WTC11 (cell line): ENCODE data around the gene LNX1. TPM values are rescaled to one million over a fixed set of nuclear protein-coding genes. Genes with fewer than 3 reads are reported as not detected.

ENCODE experiments used
- ATAC-seq: fragments of 200-7000 bp; cut with Tn5 transposase; 2 replicates; pipeline ENCODE4 v1.10.0; 2021; ENCODE audit warnings: mild to moderate bottlenecking, moderate library complexity
- CTCF ChIA-PET: fragments of 300-600 bp; sonication (Branson Sonifier 250); formaldehyde crosslinking; loops from one replicate; lab custom pipeline; 2021; ENCODE audit warnings: antibody characterized with exemption; lab: Charles Lee
- POLR2A ChIA-PET: fragments of 350-600 bp; sonication (Branson Sonifier 250); formaldehyde crosslinking; loops from one replicate; lab custom pipeline; 2021; ENCODE audit warnings: antibody characterized with exemption; lab: Charles Lee
- DNase-seq: peaks from one replicate; pipeline ENCODE4 v3.0.0; 2021; ENCODE audit warnings: low spot score
- H3K27ac Mint-ChIP-seq: 2 replicates; pipeline ENCODE4 v1.8.0; 2021; ENCODE audit warnings: mixed read lengths
- H3K27me3 Mint-ChIP-seq: 2 replicates; pipeline ENCODE4 v1.8.0; 2021; ENCODE audit warnings: low read depth, mild to moderate bottlenecking, moderate library complexity, mixed read lengths
- H3K36me3 Mint-ChIP-seq: 2 replicates; pipeline ENCODE4 v1.8.0; 2021; ENCODE audit warnings: mixed read lengths
- H3K4me1 Mint-ChIP-seq: 2 replicates; pipeline ENCODE4 v1.8.0; 2022; ENCODE audit warnings: mixed read lengths
- H3K4me3 Mint-ChIP-seq: 2 replicates; pipeline ENCODE4 v1.8.0; 2021; ENCODE audit warnings: mild to moderate bottlenecking, moderate library complexity, mixed read lengths
- H3K9me3 Mint-ChIP-seq: 2 replicates; pipeline ENCODE4 v1.8.0; 2021; ENCODE audit warnings: mixed read lengths
- CDX4 ChIP-seq: fragments of 250-450 bp; sonication (Bioruptor Pico); IDR thresholded peaks from 2 replicates; pipeline ENCODE4 v1.9.0; 2021; ENCODE audit warnings: moderate library complexity, mild to moderate bottlenecking, inconsistent platforms, borderline replicate concordance
- CTCF ChIP-seq: fragments of 200-600 bp; IDR thresholded peaks from 2 replicates; pipeline ENCODE4 v1.8.0; 2022; ENCODE audit warnings: antibody characterized with exemption
- E2F1 ChIP-seq: sonication (generic); formaldehyde crosslinking; IDR thresholded peaks from 2 replicates; pipeline ENCODE4 v1.8.0; 2022; ENCODE audit warnings: mild to moderate bottlenecking, missing genetic modification reagents
- EMX1 ChIP-seq: fragments of 250-450 bp; sonication (Bioruptor Pico); IDR thresholded peaks from 2 replicates; pipeline ENCODE4 v1.8.0; 2021; ENCODE audit warnings: mild to moderate bottlenecking
- ETV6 ChIP-seq: sonication (generic); formaldehyde crosslinking; IDR thresholded peaks from 2 replicates; pipeline ENCODE4 v1.8.1; 2022; ENCODE audit warnings: mild to moderate bottlenecking, missing genetic modification reagents
- FOXJ3 ChIP-seq: sonication (generic); formaldehyde crosslinking; IDR thresholded peaks from 2 replicates; pipeline ENCODE4 v1.9.0; 2021; ENCODE audit warnings: missing genetic modification reagents, mild to moderate bottlenecking, borderline replicate concordance
- GABPB1 ChIP-seq: sonication (generic); formaldehyde crosslinking; IDR thresholded peaks from 2 replicates; pipeline ENCODE4 v1.8.1; 2023; ENCODE audit warnings: mild to moderate bottlenecking, missing genetic modification reagents
- IRF2 ChIP-seq: sonication (generic); formaldehyde crosslinking; IDR thresholded peaks from 2 replicates; pipeline ENCODE4 v1.8.0; 2022; ENCODE audit warnings: low read depth, missing genetic modification reagents, borderline replicate concordance
- NFE2L1 ChIP-seq: sonication (generic); formaldehyde crosslinking; IDR thresholded peaks from 2 replicates; pipeline ENCODE4 v1.8.1; 2023; ENCODE audit warnings: missing genetic modification reagents
- NFYB ChIP-seq: sonication (generic); formaldehyde crosslinking; conservative IDR thresholded peaks from 2 replicates; pipeline ENCODE4 v1.8.0; 2022; ENCODE audit warnings: low read depth, missing genetic modification reagents
- NR2C2 ChIP-seq: sonication (generic); formaldehyde crosslinking; IDR thresholded peaks from 2 replicates; pipeline ENCODE4 v1.8.0; 2022; ENCODE audit warnings: mild to moderate bottlenecking, missing genetic modification reagents
- PREB ChIP-seq: sonication (generic); formaldehyde crosslinking; IDR thresholded peaks from 2 replicates; pipeline ENCODE4 v1.8.1; 2022; ENCODE audit warnings: mild to moderate bottlenecking, missing genetic modification reagents, moderate library complexity, borderline replicate concordance
- SMAD3 ChIP-seq: sonication (generic); formaldehyde crosslinking; IDR thresholded peaks from 2 replicates; pipeline ENCODE4 v1.8.0; 2022; ENCODE audit warnings: missing genetic modification reagents, mild to moderate bottlenecking, borderline replicate concordance
- ZNF121 ChIP-seq: sonication (generic); formaldehyde crosslinking; IDR thresholded peaks from 2 replicates; pipeline ENCODE4 v1.8.0; 2023; ENCODE audit warnings: missing genetic modification reagents
- ZNF263 ChIP-seq: sonication (generic); formaldehyde crosslinking; IDR thresholded peaks from 2 replicates; pipeline ENCODE4 v1.8.1; 2022; ENCODE audit warnings: low read depth, mild to moderate bottlenecking, moderate library complexity, missing genetic modification reagents
- ZNF396 ChIP-seq: fragments of 250-450 bp; sonication (Bioruptor Pico); IDR thresholded peaks from 2 replicates; pipeline ENCODE4 v1.8.0; 2021; ENCODE audit warnings: mild to moderate bottlenecking, moderate library complexity, borderline replicate concordance
- ZNF416 ChIP-seq: fragments of 250-450 bp; sonication (Bioruptor Pico); IDR thresholded peaks from 2 replicates; pipeline ENCODE4 v1.9.0; 2021; ENCODE audit warnings: mild to moderate bottlenecking, inconsistent platforms
- total RNA-seq: library from RNA; stranded (reverse); gene quantifications from 3 replicates; pipeline ENCODE4 v1.2.3, GENCODE V29; 2021

The LNX1 gene
- total RNA-seq, 1 experiment from 2014 or later = 5.9 TPM

- H3K27me3 Mint-ChIP-seq = peaks cover 3% of the 10 kb centered on the region; the same call in 1 of the 2 replicates
- TF ChIP-seq IRF2 (CRISPR knock-in tag) (no peak), FOXJ3 (CRISPR knock-in tag) (no peak), E2F1 (CRISPR knock-in tag) (no peak)
- H3K27ac Mint-ChIP-seq = no peak overlapping the region
- no peak overlapping the region for H3K4me3 Mint-ChIP-seq
- CTCF ChIA-PET = no interaction called here
- no peak for ATAC-seq
- H3K4me1 Mint-ChIP-seq = peaks cover 27% of the 10 kb centered on the region
- DNase-seq = no peak
- H3K9me3 Mint-ChIP-seq = peaks cover 8% of the 10 kb centered on the region
- POLR2A ChIA-PET = no interaction called here
- H3K36me3 Mint-ChIP-seq = no peaks in the 10 kb centered on the region
These were observed 43.3 kb downstream of the LNX1 start for GRCh38 chr4:53547983-53548382.

- ChIA-PET CTCF (interaction anchor here (0.6 to 1.6 kb wide), 6 partner anchors 12 to 258 kb away, joined by 3 to 8 read pairs (median 3); no protein-coding TSS in a partner anchor), POLR2A (no interaction called here)
- ATAC-seq = no peak
- Mint-ChIP-seq H3K36me3 (no peaks in the 10 kb centered on the region), H3K27ac (no peak overlapping the region), H3K27me3 (peaks cover 17% of the 10 kb centered on the region), H3K9me3 (peaks cover 8% of the 10 kb centered on the region), H3K4me3 (no peak overlapping the region), H3K4me1 (peaks cover 35% of the 10 kb centered on the region)
- no peak for DNase-seq
- TF ChIP-seq CDX4 (no peak), ZNF121 (CRISPR knock-in tag) (0 out of 2 replicates have a peak, but pooled peaks have one; percentile 5), NFE2L1 (CRISPR knock-in tag) (no peak), SMAD3 (no peak), NR2C2 (CRISPR knock-in tag) (no peak)
These were observed 45.2 kb downstream of the LNX1 start for GRCh38 chr4:53545942-53546581.

- TF ChIP-seq ETV6 (CRISPR knock-in tag) (no peak), GABPB1 (no peak), ZNF396 (CRISPR knock-in tag) (no peak), ZNF416 (CRISPR knock-in tag) (no peak), CDX4 (no peak), EMX1 (CRISPR knock-in tag) (no peak), E2F1 (CRISPR knock-in tag) (no peak), PREB (CRISPR knock-in tag) (no peak), FOXJ3 (CRISPR knock-in tag) (no peak), ZNF263 (no peak), NFYB (CRISPR knock-in tag) (no peak), CTCF (no peak)
- TF ChIP-seq, all 79 proteins: peak for 0
- peak; percentile 14 for DNase-seq
- H3K4me3 Mint-ChIP-seq = no peak overlapping the region
- no peaks in the 10 kb centered on the region for H3K36me3 Mint-ChIP-seq
- peaks cover 17% of the 10 kb centered on the region for H3K27me3 Mint-ChIP-seq
- ChIA-PET CTCF (interaction anchor here (1.1 to 1.6 kb wide), 2 partner anchors 12 to 25 kb away, joined by 3 to 4 read pairs; no protein-coding TSS in a partner anchor), POLR2A (no interaction called here)
- peak; percentile 66 for ATAC-seq
- peaks cover 8% of the 10 kb centered on the region for H3K9me3 Mint-ChIP-seq
- peaks cover 36% of the 10 kb centered on the region for H3K4me1 Mint-ChIP-seq
- no peak overlapping the region for H3K27ac Mint-ChIP-seq
These were observed 46.0 kb downstream of the LNX1 start for GRCh38 chr4:53545273-53545672.
